NCI-H2196 (cell line): ENCODE results near the gene DMD.

Experiments
- DNase-seq: peaks from one replicate; lab custom pipeline; 2025; ENCODE audit not compliant: unreplicated experiment; lab: John Stamatoyannopoulos, UW

DMD gene

GRCh38 chrX:31258166-31258565 lies 1953.2 kb downstream of the DMD start:
- DNase-seq: no peak

- DNase-seq: no peak
These were observed 1955.9 kb downstream of the DMD start for GRCh38 chrX:31255310-31256033.

- DNase-seq: no peak
These were observed 1959.2 kb downstream of the DMD start for GRCh38 chrX:31252133-31252532.

GRCh38 chrX:31251336-31251735 lies 1960.0 kb downstream of the DMD start:
- DNase-seq: no peak

GRCh38 chrX:31245714-31246113 lies 1965.6 kb downstream of the DMD start:
- DNase-seq: no peak

GRCh38 chrX:31243804-31244203 lies 1967.5 kb downstream of the DMD start:
- DNase-seq: no peak

- no peak for DNase-seq
These were observed 1970.4 kb downstream of the DMD start for GRCh38 chrX:31240982-31241381.

- DNase-seq: no peak
These were observed 1974.2 kb downstream of the DMD start for GRCh38 chrX:31237189-31237588.

GRCh38 chrX:31236231-31236630 lies 1975.1 kb downstream of the DMD start:
- DNase-seq: no peak

GRCh38 chrX:31233941-31234496 lies 1977.3 kb downstream of the DMD start:
- no peak for DNase-seq

GRCh38 chrX:31232506-31232905 lies 1978.8 kb downstream of the DMD start:
- DNase-seq: no peak

GRCh38 chrX:31228909-31229308 lies 1982.4 kb downstream of the DMD start:
- DNase-seq: no peak

- no peak for DNase-seq
These were observed 1982.9 kb downstream of the DMD start for GRCh38 chrX:31228415-31228832.

- no peak for DNase-seq
These were observed 1984.1 kb downstream of the DMD start for GRCh38 chrX:31227250-31227649.

GRCh38 chrX:31225819-31226218 lies 1985.5 kb downstream of the DMD start:
- DNase-seq: no peak

GRCh38 chrX:31224381-31225012 lies 1986.9 kb downstream of the DMD start:
- DNase-seq: no peak

GRCh38 chrX:31223817-31224216 lies 1987.5 kb downstream of the DMD start:
- DNase-seq: no peak

- no peak for DNase-seq
These were observed 1988.4 kb downstream of the DMD start for GRCh38 chrX:31222946-31223345.

GRCh38 chrX:31219174-31219573 lies 1992.2 kb downstream of the DMD start:
- no peak for DNase-seq

- no peak for DNase-seq
These were observed 1994.3 kb downstream of the DMD start for GRCh38 chrX:31217084-31217483.

GRCh38 chrX:31215277-31215815 lies 1996.0 kb downstream of the DMD start:
- no peak for DNase-seq

GRCh38 chrX:31213941-31214340 lies 1997.4 kb downstream of the DMD start:
- DNase-seq: no peak
